Measurements from ENCODE around the gene LCN1.
"Not testable (repeated sequence)": the region's sequence is repeated elsewhere in the genome, so short reads cannot be mapped to it uniquely, and the experiment has no call there.

GRCh38 chr9:135513906-135514305 is 7.3 kb upstream of the LCN1 start:
- not testable (repeated sequence) for TF ChIP-seq CTCF (IDR thresholded peaks at IDR 0.05; ENCODE audit: low read depth, low read length, poor library complexity, severe bottlenecking); EZH2phosphoT487 (IDR thresholded peaks at IDR 0.05; ENCODE audit: borderline replicate concordance, low read length)

Measured in DOHH2 (cell line).